HG03066 (cell line): ENCODE measurements around the gene S100A9.
A peak's percentile ranks its signal among the peaks of the same experiment; 100 is the strongest.
"Not testable (repeated sequence)": the region's sequence is repeated elsewhere in the genome, so short reads cannot be mapped to it uniquely, and the experiment has no call there.

Source experiments
- ATAC-seq: cut with Tn5 transposase; IDR thresholded peaks from one replicate; pipeline ENCODE4 v1.9.1; 2021; ENCODE audit warnings: low read depth; ENCODE audit not compliant: unreplicated experiment

Gene S100A9

DNA sequence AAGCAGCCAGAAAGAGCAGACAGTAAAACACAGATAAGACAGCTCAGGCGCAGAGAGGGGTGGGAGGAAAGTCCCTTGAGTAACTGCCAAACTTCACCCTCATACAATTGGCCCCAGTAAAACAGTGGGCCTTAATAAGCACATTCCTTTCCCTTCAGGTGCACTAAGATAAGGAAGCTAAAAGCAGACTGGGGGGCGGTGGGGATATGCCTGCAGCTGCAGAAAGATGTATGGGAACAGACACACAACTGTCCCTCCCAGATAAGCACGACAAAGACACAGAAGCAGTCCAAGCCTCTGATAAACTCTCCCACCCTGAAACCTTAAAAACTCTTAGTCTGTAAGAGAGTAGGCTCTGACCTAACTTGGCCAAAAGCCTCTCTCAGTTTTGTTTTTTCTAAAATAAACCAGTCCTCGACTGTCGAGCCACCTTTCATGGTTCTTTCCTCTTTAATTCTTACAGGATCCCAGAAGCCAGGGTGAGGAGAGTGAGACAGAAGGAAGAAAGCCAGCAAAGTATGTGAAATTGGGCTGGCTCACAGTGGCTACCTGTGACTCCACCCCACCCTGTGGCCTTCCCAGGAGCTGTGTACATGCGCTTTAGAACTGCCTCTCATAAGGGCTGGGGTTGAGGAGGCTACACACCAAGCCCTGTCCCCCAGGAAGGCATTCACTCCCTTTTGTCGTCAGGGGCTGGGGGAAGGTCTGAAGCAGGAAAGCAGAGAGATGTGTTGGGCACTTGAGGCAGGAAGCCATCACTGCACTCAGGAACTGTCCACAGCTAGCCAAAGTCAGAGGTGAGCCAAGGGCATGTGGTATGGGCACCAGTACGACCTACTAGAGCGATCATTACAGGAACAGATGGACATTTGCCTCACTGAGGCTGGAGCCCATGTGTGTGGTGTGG is 13.6 kb upstream of the S100A9 start:
- no peak for ATAC-seq

DNA sequence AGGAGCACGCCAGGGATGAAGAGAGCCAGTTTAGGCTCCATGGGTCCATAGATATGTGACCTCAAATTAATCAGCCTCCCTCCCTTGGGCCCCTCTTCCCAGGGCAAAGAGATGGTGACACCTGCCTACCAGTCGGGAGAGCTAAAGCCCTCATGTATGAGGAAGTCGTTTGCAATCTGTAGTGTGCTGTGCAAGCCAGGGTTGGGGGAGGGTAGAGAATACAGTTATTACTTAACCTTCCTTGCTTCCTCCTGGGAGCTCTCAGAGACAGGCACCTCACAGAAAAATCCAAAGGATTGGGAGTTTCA is 13.0 kb upstream of the S100A9 start:
- no peak for ATAC-seq

DNA sequence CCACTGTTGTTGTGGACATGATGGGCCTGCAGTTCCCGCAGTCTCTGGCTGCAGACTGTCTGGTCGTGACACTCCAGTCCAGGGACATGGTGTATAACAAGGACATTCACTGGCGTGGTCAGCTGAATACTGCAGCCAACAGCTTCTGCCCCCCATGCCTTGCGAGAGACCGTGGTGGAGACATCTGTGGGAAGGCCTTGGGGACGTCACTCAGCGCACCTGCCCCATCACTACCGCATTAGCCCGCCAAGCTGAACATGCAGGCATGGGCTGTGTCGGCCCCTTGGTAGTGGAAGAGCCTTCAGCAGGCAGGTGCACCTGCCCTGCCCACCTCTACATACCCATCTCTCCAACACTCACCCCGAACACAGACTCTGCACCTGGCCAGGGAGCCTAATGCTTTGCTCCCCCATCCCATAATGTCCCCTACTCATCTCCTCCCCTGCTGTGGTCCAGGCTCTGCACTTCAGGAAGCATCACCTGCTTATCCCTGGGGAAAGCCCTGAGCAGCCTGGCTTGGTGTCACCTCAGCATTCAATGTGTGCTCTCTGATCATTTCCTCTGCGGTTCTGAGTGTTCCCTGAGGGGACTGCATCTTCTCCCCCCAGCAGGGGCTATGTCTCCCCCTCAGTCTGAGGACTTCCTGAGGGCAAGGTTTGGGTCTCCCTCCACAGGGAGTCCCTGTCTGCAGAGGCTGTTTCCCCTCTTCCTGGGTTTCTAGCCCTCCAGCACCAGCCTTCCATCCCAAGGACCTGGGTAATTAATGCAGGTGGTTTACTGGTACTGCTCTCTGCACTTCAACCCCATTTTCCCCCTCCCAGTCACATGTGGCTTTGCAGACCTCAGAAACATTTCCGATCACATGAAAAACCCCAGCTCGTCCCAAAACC is 12.2 kb upstream of the S100A9 start:
- no peak for ATAC-seq

DNA sequence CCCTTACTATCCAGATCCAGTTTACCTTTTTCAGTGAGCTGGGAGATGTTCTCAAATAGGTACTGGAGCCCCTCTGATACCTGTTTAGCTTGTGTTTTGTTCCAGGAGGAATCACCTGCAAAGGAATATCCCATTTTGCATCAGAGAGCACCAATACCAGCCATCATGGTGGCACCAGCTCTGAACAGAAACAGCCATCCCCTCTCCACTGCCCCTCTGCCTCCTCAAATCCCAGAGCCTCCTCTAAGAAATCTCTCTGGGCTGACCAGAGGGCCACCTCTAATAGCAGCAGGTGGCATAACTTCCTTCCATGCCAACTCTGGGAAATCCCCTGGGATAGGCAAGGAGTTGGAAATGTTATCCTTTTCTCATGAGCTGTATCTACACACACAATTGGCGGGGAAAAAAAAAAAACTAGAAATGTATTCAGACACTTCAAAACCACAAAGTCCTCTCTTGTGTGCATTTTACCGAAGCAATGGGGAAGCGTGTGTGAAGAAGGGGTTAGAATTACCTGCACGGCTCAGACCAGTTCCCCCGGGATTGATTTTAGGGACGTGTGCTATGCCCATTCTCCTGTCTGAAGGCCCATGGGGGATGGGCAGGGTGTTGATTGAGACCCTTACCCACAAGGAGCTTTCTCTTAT is 11.5 kb upstream of the S100A9 start:
- no peak for ATAC-seq

DNA sequence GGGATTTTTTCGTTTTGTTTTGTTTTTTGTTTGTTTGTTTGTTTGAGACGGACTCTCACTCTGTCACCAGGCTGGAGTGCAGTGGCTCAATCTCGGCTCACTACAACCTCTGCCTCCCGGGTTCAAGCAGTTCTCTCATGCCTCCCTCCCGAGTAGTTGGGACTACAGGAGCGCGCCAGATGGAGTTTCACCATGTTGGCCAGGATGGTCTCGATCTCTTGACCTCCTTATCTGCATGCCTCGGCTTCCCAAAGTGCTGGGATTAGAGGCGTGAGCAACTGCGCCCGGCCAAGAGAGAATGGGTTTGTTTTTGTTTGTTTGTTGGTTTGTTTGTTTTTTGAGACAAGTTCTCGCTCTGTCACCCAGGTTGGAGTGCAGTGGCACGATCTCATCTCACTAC is 10.6 kb upstream of the S100A9 start:
- ATAC-seq: not testable (repeated sequence)

DNA sequence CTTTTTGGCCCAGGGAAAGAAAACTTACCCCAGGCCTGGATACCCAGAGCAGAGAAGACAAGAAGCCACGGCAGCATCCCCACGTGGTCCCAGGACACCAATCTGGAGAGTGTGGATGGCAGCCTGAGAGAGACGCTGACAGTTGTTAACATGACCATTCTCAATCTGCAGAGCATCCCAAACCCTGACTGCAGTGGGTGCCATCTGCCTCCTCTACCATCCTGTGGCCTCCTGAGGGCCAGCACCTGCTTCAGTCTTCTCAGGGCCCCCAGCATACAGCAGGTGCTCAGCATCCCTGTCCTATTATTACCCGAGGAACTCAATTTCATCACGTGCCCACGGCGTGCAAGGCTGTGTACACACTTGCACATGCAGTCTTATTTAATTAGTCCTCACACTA is 9.8 kb upstream of the S100A9 start:
- ATAC-seq: no peak

DNA sequence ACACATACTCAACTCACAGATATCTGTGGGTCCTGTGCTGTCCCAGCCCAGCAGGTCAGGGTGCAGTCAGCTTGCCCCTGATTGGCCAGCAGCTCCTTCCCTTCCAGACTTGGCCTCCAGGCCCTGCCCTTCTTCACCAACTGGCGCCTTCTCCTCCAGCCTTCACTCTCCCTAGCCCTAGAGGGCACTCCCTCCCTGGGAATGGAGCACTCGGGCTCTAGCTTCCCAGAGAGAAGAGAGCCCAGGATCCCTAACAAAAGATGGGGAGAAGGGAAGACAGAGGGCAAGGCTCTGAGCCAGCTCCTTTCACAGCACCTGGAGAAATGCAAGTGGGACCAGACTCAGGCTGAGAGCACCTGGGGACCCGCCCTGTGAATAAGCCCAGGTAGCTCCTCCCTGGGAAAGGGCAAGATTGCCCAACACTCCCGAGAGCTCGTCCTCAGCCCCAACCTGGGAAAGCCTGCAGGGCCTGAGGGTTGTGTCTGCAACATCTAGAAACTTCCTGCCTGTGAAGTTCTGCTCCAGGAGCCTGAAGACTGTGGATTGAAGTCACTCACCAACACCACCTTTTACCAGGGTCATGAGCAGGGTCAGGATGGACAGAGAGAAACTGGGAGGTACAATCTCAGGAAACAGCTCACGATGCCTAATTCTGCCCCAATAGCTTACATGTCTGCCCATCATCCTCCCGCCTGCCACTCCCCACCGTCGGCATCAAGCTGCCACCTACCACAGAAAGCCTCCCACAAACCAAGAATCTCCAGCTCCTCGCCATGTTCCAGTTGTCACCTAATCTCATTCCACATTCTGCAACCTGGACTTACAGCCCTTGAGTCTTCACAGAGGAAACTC is 8.9 kb upstream of the S100A9 start, which contains the start of gene PGLYRP4:
Gene PGLYRP4, minus strand, starts transcription at position 331 of the 852 bp plus-strand sequence. CDS start 909 bp downstream, outside the sequence.
- ATAC-seq: no peak

DNA sequence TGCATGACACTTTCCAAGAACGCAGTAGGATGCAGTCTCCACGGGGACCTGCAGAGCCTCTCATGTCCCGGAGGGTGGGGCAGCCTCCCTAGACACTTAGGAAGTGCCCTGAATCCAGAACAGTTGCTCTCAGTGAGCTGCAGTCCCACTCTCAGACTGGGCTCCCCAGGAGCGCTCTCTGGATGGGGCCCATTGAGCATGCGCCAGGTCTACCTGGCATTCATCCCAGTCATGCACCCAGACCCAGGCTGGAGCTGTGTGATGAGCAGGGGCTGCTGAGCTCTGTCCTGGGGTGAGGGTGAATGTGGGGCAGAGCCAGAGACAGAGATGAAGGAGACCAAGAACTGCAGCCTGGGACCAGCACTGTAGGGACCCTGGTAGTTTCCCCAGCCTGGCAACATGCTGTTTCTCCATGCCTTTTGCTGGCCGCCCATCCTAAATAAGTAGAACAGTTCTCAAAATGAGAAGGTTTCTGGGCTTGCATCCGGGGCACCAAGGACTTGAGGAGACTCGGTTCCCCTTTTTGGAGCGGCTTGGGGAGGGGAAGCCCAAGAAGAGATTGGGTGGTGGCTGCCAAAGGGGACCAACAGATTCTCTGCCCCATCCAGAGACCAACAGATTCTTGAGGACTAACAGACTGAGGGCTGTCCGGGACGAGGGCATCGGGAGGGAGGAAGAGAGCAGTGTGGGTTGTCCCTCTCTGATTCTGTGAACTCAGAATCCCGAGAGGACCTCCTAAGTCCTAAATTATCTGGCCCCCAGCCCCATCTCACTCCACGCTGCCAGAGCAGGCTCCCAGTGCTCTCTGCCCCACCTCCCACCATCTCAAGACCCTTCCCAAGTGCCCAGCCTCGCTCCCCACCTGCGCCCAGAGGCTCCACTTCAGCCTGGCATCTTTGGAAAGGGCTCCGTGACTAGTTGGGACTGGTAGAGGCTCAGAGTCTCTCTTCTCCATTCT is 8.0 kb upstream of the S100A9 start:
- no peak for ATAC-seq

DNA sequence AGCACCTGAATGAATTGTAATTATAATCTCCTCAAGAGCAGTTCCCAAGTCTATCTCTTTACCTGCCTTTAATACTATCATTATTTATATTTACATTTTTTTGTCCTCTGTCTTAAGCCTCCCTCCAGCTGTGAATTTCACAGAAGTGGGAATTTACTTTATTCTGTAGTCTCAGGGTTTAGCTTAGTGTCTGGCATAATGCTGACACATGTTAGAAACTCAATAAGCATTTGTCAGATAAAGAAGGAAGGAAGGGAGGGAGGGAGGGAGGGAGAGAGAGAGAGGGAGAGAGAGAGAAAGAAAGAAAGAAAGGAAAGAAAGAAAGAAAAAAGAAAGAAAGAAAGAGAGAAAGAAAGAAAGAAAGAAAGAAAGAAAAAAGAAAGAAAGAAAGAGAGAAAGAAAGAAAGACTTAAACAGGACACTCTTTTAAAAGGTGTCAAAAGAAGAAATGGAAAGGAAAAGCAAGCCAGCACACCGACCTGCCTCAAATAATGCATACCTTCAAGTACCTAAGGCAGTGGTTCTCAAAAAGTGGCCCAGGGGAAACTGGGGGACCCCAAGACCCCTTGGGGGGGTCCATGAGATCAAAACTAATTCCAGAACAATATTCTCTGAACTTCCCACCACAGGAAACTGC is 7.2 kb upstream of the S100A9 start:
- no peak for ATAC-seq

DNA sequence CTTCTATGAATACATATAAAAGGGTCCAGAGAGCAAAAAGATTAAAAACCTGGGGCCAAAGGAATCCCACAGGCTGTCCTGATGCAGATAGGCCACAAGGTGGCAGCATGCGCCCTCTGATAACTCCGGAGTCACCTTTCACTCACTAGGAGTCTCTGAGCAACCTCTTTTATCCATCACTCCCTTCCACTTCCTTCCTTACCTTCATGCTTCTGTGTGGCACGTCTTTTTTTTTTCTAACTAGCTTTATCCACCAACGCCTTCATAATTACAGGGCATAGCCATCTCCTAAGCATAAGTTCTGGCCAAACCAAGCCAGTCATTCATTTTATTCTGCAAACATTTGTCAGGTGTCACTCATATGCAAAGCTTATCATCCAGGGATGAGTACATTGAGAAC is 5.1 kb upstream of the S100A9 start:
- ATAC-seq: peak; percentile 60

DNA sequence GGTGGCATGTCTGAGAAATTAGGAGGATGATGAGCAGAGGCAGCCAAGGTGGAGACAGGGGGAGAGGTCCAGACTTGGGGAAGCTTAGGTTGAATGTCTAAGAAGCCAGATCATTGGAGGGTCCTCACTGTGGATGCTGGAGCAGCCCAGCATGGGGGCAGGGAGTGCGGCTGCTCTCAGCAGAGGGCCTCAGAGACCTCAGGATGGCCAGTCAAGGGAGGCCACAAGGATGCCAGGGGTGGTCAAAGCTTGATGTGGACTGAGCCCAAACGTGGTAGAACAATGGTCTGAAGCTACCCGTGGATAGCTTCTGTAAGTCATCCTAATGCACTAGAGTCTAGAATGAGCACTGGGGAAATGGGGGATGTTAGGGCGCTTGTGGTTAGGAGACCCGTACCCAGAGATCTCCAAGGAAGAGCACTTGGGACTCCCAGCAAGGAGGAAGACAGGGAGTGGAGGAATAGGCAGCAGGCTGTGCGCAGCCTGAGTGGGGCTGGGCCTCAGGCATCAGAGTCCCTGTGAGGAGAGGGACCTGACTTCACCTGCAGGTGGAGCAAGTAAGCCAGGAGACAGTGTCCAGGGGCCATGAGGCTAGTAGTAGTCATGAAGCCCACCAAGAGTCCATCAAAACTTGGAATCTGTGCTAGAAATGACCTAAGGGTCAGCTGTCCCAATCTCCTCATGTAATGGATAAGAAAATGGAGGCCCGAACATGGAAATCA is 4.3 kb upstream of the S100A9 start:
- ATAC-seq: no peak

DNA sequence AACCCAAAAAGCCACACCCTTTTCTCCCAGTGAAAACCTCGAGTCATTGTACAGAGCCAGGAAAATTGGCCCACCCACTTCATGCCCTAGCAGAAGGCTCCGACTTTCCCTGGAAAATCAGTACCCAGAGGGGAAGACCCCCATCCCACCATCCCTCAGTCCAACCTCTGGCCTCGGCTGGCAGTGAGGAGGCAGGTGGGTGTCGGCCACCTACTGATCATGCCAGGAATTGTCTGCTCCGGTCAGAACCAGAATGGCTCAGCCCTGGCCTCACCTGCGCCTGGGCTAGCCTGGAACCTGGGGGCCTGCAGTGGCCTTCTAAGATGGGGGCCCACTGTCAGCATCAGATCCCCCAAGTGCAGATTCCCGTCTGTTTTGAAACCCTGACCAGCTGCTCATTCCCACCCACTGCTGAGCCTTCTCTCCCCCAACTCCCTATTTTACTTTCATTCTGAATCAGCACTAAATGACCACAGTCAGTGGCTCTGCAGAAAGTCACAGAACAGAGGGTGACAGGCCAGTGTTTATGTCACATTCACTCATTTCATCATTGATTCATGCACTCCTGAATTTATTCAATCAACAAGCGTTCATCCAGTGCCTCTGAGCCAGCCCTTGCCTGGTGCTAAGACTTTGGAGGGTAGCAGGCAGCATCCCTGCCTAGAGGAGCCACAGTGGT is 3.0 kb upstream of the S100A9 start:
- no peak for ATAC-seq

DNA sequence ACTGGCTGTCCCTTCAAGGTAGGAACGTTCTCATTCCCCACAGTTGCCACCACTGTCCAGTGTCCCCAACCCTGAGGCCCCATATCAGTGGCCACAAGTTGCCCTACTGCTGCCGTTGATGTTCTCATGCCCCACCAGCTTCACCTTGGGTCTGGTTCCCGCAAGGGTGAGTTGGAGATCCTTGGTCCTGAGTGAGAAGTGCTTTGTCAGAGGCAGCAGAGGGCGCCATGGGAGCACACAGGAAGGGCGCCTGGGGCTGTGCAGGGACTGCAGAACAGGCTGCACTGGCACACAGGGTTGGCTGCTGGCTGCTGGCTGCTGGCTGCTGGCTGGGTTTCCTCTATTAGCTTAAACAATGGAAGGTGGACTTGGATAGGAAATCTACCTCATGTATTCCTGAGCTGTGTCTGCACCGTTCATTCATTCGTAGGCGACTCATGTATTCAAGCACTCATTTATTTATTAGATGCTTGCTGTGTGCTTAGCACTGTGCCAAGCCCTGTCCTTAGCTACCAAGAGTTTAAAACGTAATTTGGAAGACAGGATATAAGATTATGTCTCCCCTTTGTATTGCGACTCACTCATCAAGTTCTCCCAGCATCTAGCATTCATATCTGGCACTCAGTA is 2.1 kb upstream of the S100A9 start:
- ATAC-seq: no peak

DNA sequence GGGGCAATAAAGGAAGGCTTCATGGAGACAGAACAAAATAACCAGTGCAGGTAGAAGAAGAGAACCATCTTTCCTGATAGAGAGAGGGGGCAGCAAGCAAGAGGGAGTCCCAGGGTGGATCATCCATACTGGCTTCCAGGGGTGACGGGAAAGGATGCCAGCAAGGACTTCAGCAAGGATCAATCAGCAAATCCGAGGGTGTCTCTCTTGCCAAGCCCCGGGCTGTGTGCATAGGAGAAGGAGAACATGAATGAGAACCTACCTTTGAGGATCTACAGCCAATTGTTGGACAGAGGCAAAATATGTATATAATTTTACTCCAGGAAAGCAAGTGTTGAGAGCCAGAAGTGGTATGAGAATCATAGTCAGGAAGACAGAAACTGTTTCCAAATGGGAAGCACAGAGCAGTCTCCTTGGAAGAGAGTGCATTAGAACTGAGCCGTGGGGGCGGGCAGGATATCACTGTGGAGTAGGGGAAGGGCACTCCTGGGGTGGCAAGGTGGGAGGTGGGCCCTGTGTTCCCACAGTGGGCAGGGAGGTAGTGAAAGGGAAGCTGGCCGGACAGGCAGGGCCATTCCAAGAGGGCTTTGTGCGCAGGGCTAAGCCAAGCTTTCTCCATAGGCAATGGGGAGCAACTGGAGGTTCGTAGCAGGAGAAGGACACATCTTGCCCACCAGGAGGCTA is 1.1 kb upstream of the S100A9 start:
- no peak for ATAC-seq

DNA sequence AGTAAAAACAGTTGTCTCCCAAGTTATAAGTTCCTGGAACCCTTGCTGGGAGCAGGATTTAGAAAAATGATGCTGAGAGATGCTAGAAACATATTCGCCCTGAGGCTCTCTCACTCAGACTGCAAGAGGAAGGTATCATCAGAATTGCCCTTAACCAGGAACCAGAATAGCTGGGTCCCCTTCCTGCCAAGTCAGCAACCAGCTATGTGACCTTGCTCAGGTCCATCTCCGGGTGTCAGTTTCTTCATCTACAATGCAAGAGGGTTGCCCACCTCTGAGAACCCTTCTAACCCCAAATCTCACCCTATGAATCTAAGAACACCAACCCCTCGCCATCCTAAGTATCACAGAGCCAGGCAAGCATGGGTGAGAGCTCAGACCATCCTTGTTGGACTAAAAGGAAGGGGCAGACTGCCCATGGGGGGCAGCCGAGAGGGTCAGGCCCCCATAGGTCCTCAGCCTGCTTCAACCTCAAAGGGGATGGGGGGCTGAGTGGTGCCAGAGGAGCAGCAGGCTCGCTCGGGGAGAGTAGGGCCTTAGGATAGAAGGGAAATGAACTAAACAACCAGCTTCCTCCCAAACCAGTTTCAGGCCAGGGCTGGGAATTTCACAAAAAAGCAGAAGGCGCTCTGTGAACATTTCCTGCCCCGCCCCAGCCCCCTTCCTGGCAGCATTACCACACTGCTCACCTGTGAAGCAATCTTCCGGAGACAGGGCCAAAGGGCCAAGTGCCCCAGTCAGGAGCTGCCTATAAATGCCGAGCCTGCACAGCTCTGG is 390 bp upstream of the S100A9 start:
- no peak for ATAC-seq

DNA sequence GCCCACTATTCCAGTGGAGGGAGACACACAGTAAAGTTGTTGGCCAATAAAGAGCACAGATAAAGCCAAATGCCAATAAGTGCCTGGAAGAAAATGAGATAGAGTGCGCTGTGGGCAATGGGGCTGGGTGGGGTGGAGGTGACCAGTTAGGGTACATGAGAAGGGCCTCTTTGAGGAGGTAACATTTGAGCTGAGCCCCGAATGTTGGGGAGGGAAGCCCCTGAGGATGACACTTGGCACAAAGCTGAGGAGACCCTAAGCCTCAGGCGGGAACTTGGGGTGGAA is 979 bp downstream of the S100A9 start:
- no peak for ATAC-seq
